CD14-positive monocyte (primary cell): Measurements from ENCODE around the gene ING4. TPM values are rescaled to one million over a fixed set of nuclear protein-coding genes. Genes with fewer than 3 reads are reported as not detected.
A peak's percentile ranks its signal among the peaks of the same experiment; 100 is the strongest.

ENCODE experiments used
- DNase-seq, 3 donors: peaks; one replicate each; pipeline ENCODE4 v3.0.0-alpha.2; 2011 to 2022
- H2AFZ ChIP-seq: 2 replicates; pipeline ENCODE4 v1.6.0; 2012; ENCODE audit warnings: mild to moderate bottlenecking, low read depth, low read length, inconsistent platforms; ENCODE audit not compliant: insufficient read depth, poor library complexity, severe bottlenecking
- H3K27ac ChIP-seq, 2 donors: 1 replicate in 1 of 2; 2 replicates in 1 of 2; pipeline ENCODE4 v1.5.1; 2012 to 2013; ENCODE audit warnings: low read length in 2 of 2, control low read depth in 1 of 2, inconsistent platforms in 1 of 2, low read depth in 1 of 2, mild to moderate bottlenecking in 1 of 2
- H3K27me3 ChIP-seq, 2 donors: one replicate each; pipeline versions ENCODE4 v1.6.0 to v1.6.1; 2011 to 2013; ENCODE audit warnings: low read length in 2 of 2; ENCODE audit not compliant: control insufficient read depth in 2 of 2, insufficient read depth in 2 of 2
- H3K36me3 ChIP-seq, 2 donors: replicated peaks in 1 of 2; 1 replicate in 1 of 2; 2 replicates in 1 of 2; pipeline versions ENCODE4 v1.5.1 to v1.6.1; 2012 to 2013; ENCODE audit warnings: low read length in 2 of 2, control low read depth in 1 of 2, inconsistent platforms in 1 of 2, mild to moderate bottlenecking in 1 of 2; ENCODE audit not compliant: insufficient read depth in 2 of 2, control insufficient read depth in 1 of 2
- H3K4me1 ChIP-seq, 2 donors: 1 replicate in 1 of 2; 2 replicates in 1 of 2; pipeline versions ENCODE4 v1.5.1 to v1.6.1; 2012 to 2013; ENCODE audit warnings: low read length in 2 of 2, control low read depth in 1 of 2, inconsistent platforms in 1 of 2, mild to moderate bottlenecking in 1 of 2, moderate library complexity in 1 of 2; ENCODE audit not compliant: insufficient read depth in 2 of 2, control insufficient read depth in 1 of 2
- H3K4me2 ChIP-seq: replicated peaks from 2 replicates; pipeline ENCODE3; 2012; ENCODE audit warnings: low read length, moderate library complexity, mild to moderate bottlenecking; ENCODE audit not compliant: poor library complexity, severe bottlenecking; ENCODE audit errors: extremely low read depth
- H3K4me3 ChIP-seq, 3 experiments: fragments of 200-600 bp in 1 of 3; sonication (generic) in 1 of 3; replicated peaks in 1 of 3; 1 replicate in 2 of 3; 2 replicates in 1 of 3; pipeline ENCODE4 v1.5.1; 2011 to 2013; ENCODE audit warnings: low read length in 3 of 3, mild to moderate bottlenecking in 3 of 3, control low read depth in 2 of 3, low read depth in 2 of 3, inconsistent platforms in 1 of 3, moderate library complexity in 1 of 3
- H3K79me2 ChIP-seq: 2 replicates; pipeline ENCODE4 v1.6.0; 2012; ENCODE audit warnings: mild to moderate bottlenecking, control low read depth, inconsistent platforms, low read length, moderate library complexity; ENCODE audit not compliant: insufficient read depth
- H3K9ac ChIP-seq: 2 replicates; pipeline ENCODE4 v1.6.0; 2017; ENCODE audit warnings: low read length, mild to moderate bottlenecking; ENCODE audit not compliant: insufficient read depth, poor library complexity, severe bottlenecking
- H3K9me3 ChIP-seq, 2 donors: replicated peaks in 1 of 2; 1 replicate in 1 of 2; 2 replicates in 1 of 2; pipeline versions ENCODE4 v1.5.1 to v1.6.1; 2012 to 2013; ENCODE audit warnings: low read length in 2 of 2, control low read depth in 1 of 2; ENCODE audit not compliant: control insufficient read depth in 1 of 2, insufficient read depth in 1 of 2
- H4K20me1 ChIP-seq: 2 replicates; pipeline ENCODE4 v1.6.0; 2012; ENCODE audit warnings: mild to moderate bottlenecking, low read length, control low read depth, moderate library complexity; ENCODE audit not compliant: insufficient read depth
- H3K27ac Mint-ChIP-seq, 7 donors: one replicate each; pipeline ENCODE4 v1.8.0; 2020; ENCODE audit warnings: mild to moderate bottlenecking in 7 of 7, mixed read lengths in 7 of 7, moderate library complexity in 6 of 7, inconsistent platforms in 2 of 7
- H3K27me3 Mint-ChIP-seq, 3 donors: one replicate each; pipeline ENCODE4 v1.8.0; 2021 to 2022; ENCODE audit warnings: low read depth in 3 of 3, mild to moderate bottlenecking in 3 of 3, mixed read lengths in 3 of 3, moderate library complexity in 3 of 3, inconsistent platforms in 1 of 3
- H3K36me3 Mint-ChIP-seq, 2 donors: one replicate each; pipeline ENCODE4 v1.8.0; 2020; ENCODE audit warnings: mixed read lengths in 2 of 2, inconsistent platforms in 1 of 2, mild to moderate bottlenecking in 1 of 2
- H3K4me1 Mint-ChIP-seq: one replicate; pipeline ENCODE4 v1.8.0; 2020; ENCODE audit warnings: mild to moderate bottlenecking, mixed read lengths
- H3K4me3 Mint-ChIP-seq, 2 donors: one replicate each; pipeline ENCODE4 v1.8.0; 2020; ENCODE audit warnings: mild to moderate bottlenecking in 2 of 2, mixed read lengths in 2 of 2, moderate library complexity in 1 of 2
- H3K9me3 Mint-ChIP-seq, 7 donors: one replicate each; pipeline ENCODE4 v1.8.0; 2020 to 2022; ENCODE audit warnings: mixed read lengths in 7 of 7, mild to moderate bottlenecking in 6 of 7, moderate library complexity in 6 of 7, inconsistent platforms in 2 of 7
- WGBS: methylation state at CpG from one replicate; pipeline ENCODE4 v1.1.5; 2013; ENCODE audit warnings: missing lambda C conversion rate; ENCODE audit not compliant: insufficient coverage; 5-methylcytosine and 5-hydroxymethylcytosine counted together
- intact Hi-C, 2 donors: fragments of 100-400 bp; cut with micrococcal nuclease; formaldehyde crosslinking; loops; one replicate each; pipeline versions ENCODE4 v1.15.0 to v1.15.1; 2023
- polyA plus RNA-seq, 3 donors: library from polyadenylated mRNA; depleted of rRNA in 1 of 3; unstranded in 2 of 3; stranded (reverse) in 1 of 3; fragments of 300-500 nt in 2 of 3; fragments of >200 nt in 1 of 3; fragmentation: Illumina TruSeq in 2 of 3; gene quantifications; 1 replicate in 2 of 3; 2 replicates in 1 of 3; pipeline ENCODE4 v1.2.3, GENCODE V29; 2012 to 2021
- TF ChIP-seq, protein P1 (sequence below): fragments of 200-600 bp; IDR thresholded peaks from one replicate; pipeline ENCODE4 v1.8.0; 2022; ENCODE audit warnings: antibody characterized with exemption, mild to moderate bottlenecking

The ING4 gene
- polyA plus RNA-seq, 3 donors, result 62.2 to 67.1 (median 64.0) TPM

DNA sequence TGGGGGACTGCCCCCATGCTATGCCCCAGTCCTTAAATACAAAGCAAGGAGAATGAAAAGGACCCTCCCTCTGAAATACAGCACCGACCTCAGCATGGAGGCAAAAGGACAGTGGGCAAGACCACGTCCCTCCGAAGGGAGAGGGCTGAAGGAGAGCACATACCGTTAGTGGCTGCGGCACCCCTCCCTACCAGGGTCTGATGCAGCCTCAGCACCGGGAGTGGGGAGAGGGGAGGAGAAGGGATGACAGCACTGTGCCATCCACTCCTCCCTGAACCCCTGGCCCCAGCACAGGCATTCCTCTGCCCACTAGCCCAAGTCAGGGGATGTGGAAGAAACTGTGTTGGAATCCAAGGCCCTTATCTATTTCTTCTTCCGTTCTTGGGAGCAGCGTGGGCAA is 12.1 kb downstream of the ING4 start:
- Mint-ChIP-seq H3K4me1 (peaks cover 11% of the 10 kb centered on the region), H3K27me3 (peaks cover 0 to 2% (median 0%) of the 10 kb centered on the region in 3 donors), H3K9me3 (no peaks in the 10 kb centered on the region), H3K27ac (peak overlapping the region in 2 of 7 donors; percentile 12 to 50), H3K4me3 (no peak overlapping the region), H3K36me3 (peaks cover 52 to 71% of the 10 kb centered on the region in 2 donors)
- intact Hi-C loops, result loop anchor here in 1 of 2 donors (5.0 kb wide), 1 partner anchor 334 kb away; no protein-coding TSS in a partner anchor
- TF ChIP-seq, protein P1, sequence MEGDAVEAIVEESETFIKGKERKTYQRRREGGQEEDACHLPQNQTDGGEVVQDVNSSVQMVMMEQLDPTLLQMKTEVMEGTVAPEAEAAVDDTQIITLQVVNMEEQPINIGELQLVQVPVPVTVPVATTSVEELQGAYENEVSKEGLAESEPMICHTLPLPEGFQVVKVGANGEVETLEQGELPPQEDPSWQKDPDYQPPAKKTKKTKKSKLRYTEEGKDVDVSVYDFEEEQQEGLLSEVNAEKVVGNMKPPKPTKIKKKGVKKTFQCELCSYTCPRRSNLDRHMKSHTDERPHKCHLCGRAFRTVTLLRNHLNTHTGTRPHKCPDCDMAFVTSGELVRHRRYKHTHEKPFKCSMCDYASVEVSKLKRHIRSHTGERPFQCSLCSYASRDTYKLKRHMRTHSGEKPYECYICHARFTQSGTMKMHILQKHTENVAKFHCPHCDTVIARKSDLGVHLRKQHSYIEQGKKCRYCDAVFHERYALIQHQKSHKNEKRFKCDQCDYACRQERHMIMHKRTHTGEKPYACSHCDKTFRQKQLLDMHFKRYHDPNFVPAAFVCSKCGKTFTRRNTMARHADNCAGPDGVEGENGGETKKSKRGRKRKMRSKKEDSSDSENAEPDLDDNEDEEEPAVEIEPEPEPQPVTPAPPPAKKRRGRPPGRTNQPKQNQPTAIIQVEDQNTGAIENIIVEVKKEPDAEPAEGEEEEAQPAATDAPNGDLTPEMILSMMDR, result no peak
- Histone ChIP-seq H3K4me2 (no peak overlapping the region), H3K27ac (peak overlapping the region in 1 of 2 donors; percentile 11), H3K27me3 (no peaks in the 10 kb centered on the region), H3K4me3 (no peak overlapping the region), H2AFZ (no peak overlapping the region), H3K36me3 (peaks cover 54 to 67% of the 10 kb centered on the region in 2 donors), H3K79me2 (peaks cover 10% of the 10 kb centered on the region), H3K9ac (no peak overlapping the region), H4K20me1 (peaks cover 6% of the 10 kb centered on the region), H3K4me1 (peaks cover 11 to 18% of the 10 kb centered on the region in 2 donors), H3K9me3 (no peaks in the 10 kb centered on the region)
- WGBS, result no CpG with 5 or more reads among the region's 8 CpGs
- no peak for DNase-seq

DNA sequence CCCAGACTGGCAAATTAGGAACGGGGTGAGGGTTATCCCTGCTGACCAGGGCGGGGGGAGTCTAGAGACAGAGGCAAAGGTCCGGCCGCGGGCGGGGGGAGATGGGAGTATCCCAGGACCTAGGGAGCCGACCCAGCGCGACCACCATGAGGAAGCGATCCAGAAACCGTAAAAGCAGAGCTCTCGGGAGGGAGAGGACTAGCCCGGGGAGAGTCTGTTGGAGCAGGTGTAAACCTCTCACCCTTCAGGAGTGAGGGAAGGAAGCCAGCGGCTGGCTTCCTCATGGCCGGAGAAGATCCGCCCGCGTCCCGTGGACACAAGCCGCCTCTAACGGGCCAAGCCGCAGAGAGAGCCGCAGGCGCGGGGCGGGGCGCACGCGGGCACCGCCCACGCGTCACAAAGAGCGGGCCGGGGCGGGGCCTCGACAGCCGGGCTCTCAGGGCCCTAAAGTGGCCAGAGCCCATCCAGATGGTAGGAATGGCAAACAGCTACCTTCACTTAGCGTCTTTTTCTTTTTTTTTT is 15.8 kb downstream of the ING4 start, which contains the start of gene ACRBP:
Gene ACRBP (minus strand): TSS at position 350 of the 522 bp plus-strand sequence. CDS start 66 bp downstream, at position 284.
- H4K20me1 ChIP-seq, result no peaks in the 10 kb centered on the region
- peaks cover 27 to 38% of the 10 kb centered on the region in 2 donors for H3K36me3 Mint-ChIP-seq
- H3K4me2 ChIP-seq, result peak within 1 kb of the TSS; percentile 94
- H3K27ac Mint-ChIP-seq, result peak within 1 kb of the TSS; percentile 91 to 96 (median 94)
- H3K27me3 ChIP-seq, result no peaks in the 10 kb centered on the region
- WGBS, result 5% methylated on average over 36 of the region's 38 CpGs
- H3K79me2 ChIP-seq, result peaks cover 10% of the 10 kb centered on the region
- H3K4me1 ChIP-seq, result peaks cover 43 to 53% of the 10 kb centered on the region in 2 donors
- peaks cover 0 to 2% (median 0%) of the 10 kb centered on the region in 3 donors for H3K27me3 Mint-ChIP-seq
- peak within 1 kb of the TSS; percentile 64 to 90 for H3K27ac ChIP-seq
- TF ChIP-seq, protein P1, result no peak
- H3K9me3 Mint-ChIP-seq, result no peaks in the 10 kb centered on the region
- peak; percentile 78 to 87 (median 80) for DNase-seq
- peak within 1 kb of the TSS; percentile 48 to 83 (median 59) for H3K4me3 ChIP-seq
- H3K9me3 ChIP-seq, result no peaks in the 10 kb centered on the region
- H3K36me3 ChIP-seq, result peaks cover 28 to 31% of the 10 kb centered on the region in 2 donors
- intact Hi-C loops, result loop anchor here in 1 of 2 donors (10.0 kb wide), 1 partner anchor 48 kb away; no protein-coding TSS in a partner anchor
- H2AFZ ChIP-seq, result peak within 1 kb of the TSS; percentile 75
- H3K9ac ChIP-seq, result peak within 1 kb of the TSS; percentile 76
- H3K4me3 Mint-ChIP-seq, result peak within 1 kb of the TSS; percentile 93 to 94
- peaks cover 45% of the 10 kb centered on the region for H3K4me1 Mint-ChIP-seq
